Right lobe of liver (tissue), 6 donors: ENCODE measurements around the gene MPPED1. TPM values are rescaled to one million over a fixed set of nuclear protein-coding genes. Genes with fewer than 3 reads are reported as not detected.

Experiments used
- ATAC-seq, 4 donors: fragments of 200-7000 bp; cut with Tn5 transposase; one replicate each; pipeline ENCODE4 v1.9.1; 2020; ENCODE audit warnings: mild to moderate bottlenecking in 4 of 4, moderate library complexity in 4 of 4
- DNase-seq, 3 donors: peaks; one replicate each; pipeline ENCODE4 v3.0.0-alpha.2; 2020
- H3K27ac ChIP-seq, 3 donors: fragments of 200-600 bp; one replicate each; pipeline ENCODE4 v1.8.0; 2022
- H3K27me3 ChIP-seq, 2 donors: fragments of 200-600 bp; one replicate each; pipeline ENCODE4 v1.8.0; 2022
- H3K36me3 ChIP-seq, 4 donors: fragments of 200-600 bp; sonication (generic) in 1 of 4; one replicate each; pipeline versions ENCODE4 v1.5.1 to v1.8.0; 2017 to 2022; ENCODE audit warnings: control low read depth in 1 of 4
- H3K4me1 ChIP-seq, 4 donors: fragments of 200-600 bp; sonication (generic) in 1 of 4; one replicate each; pipeline versions ENCODE4 v1.5.1 to v1.8.0; 2017 to 2022; ENCODE audit warnings: control low read depth in 1 of 4
- H3K4me3 ChIP-seq, 3 donors: fragments of 200-600 bp; one replicate each; pipeline ENCODE4 v1.8.0; 2022
- H3K9me3 ChIP-seq, 4 donors: fragments of 200-600 bp; sonication (generic) in 1 of 4; one replicate each; pipeline versions ENCODE4 v1.5.1 to v1.8.0; 2017 to 2022; ENCODE audit warnings: control low read depth in 1 of 4
- POLR2A ChIP-seq: fragments of 450-650 bp; IDR thresholded peaks from one replicate; pipeline ENCODE4 v1.6.1; 2017; ENCODE audit warnings: antibody characterized with exemption, mild to moderate bottlenecking
- WGBS: methylation state at CpG from one replicate; pipeline ENCODE4 v1.1.6; 2018; ENCODE audit warnings: low coverage, low lambda C conversion rate; ENCODE audit not compliant: insufficient coverage; ENCODE audit errors: missing lambda C conversion rate; 5-methylcytosine and 5-hydroxymethylcytosine counted together
- intact Hi-C, 2 donors: fragments of 100-400 bp; cut with DNase I; formaldehyde crosslinking; loops; one replicate each; pipeline versions ENCODE4 v1.11.2 to v1.14.1; 2022
- total RNA-seq, 6 experiments: library from RNA; depleted of rRNA in 2 of 6; stranded (reverse); fragments of >200 nt in 2 of 6; fragmentation: NEBNext Ultra II Directional in 3 of 6; extraction: Animal tissue kit (Norgen Biotek cat#: 25700) in 3 of 6; gene quantifications; one replicate each; pipeline versions ENCODE4 v1.1.0 to v1.2.4, GENCODE V29; 2016 to 2023
- TF ChIP-seq, protein P1 (sequence below), 4 donors: fragments of 200-600 bp in 3 of 4; fragments of 450-650 bp in 1 of 4; IDR thresholded peaks; one replicate each; pipeline versions ENCODE4 v1.5.1 to v1.8.0; 2016 to 2022; ENCODE audit warnings: antibody characterized with exemption in 4 of 4, mild to moderate bottlenecking in 2 of 4
- donor health status: DM: no; HTN: yes; CAD: no.
- donor health status: DM: no; HTN: no; CAD: no.
- donor health status: DM: no; HTN: no; CAD: no.
- donor health status: DM: no; HTN: yes; CAD: no.
- donor health status: DM: no; HTN: yes; CAD: no.

MPPED1 gene
- total RNA-seq, 6 experiments from 2014 or later, result 2.4 to 13.8 (median 11.3) TPM

GRCh38 chr22:43535336-43535735, 123.5 kb downstream of the MPPED1 start:
- intact Hi-C loops, result no loop called here
- Histone ChIP-seq H3K36me3 (no peaks in the 10 kb centered on the region), H3K9me3 (no peaks in the 10 kb centered on the region), H3K4me3 (no peak overlapping the region), H3K4me1 (no peaks in the 10 kb centered on the region), H3K27ac (no peak overlapping the region), H3K27me3 (no peaks in the 10 kb centered on the region)
- TF ChIP-seq, protein P1, sequence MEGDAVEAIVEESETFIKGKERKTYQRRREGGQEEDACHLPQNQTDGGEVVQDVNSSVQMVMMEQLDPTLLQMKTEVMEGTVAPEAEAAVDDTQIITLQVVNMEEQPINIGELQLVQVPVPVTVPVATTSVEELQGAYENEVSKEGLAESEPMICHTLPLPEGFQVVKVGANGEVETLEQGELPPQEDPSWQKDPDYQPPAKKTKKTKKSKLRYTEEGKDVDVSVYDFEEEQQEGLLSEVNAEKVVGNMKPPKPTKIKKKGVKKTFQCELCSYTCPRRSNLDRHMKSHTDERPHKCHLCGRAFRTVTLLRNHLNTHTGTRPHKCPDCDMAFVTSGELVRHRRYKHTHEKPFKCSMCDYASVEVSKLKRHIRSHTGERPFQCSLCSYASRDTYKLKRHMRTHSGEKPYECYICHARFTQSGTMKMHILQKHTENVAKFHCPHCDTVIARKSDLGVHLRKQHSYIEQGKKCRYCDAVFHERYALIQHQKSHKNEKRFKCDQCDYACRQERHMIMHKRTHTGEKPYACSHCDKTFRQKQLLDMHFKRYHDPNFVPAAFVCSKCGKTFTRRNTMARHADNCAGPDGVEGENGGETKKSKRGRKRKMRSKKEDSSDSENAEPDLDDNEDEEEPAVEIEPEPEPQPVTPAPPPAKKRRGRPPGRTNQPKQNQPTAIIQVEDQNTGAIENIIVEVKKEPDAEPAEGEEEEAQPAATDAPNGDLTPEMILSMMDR (IDR thresholded peaks at IDR 0.05), result no peak
- TF ChIP-seq POLR2A, result no peak
- 85% methylated on average over 2 of the region's 7 CpGs for WGBS
- ATAC-seq (no peak), DNase-seq (peak in 2 of 3 donors; percentile 20 to 25)

GRCh38 chr22:43535741-43536140, 123.9 kb downstream of the MPPED1 start:
- no peak for DNase-seq
- Histone ChIP-seq H3K27me3 (no peaks in the 10 kb centered on the region), H3K4me1 (no peaks in the 10 kb centered on the region), H3K36me3 (no peaks in the 10 kb centered on the region), H3K9me3 (no peaks in the 10 kb centered on the region), H3K4me3 (no peak overlapping the region), H3K27ac (no peak overlapping the region)
- WGBS, result 50% methylated on average over 3 of the region's 5 CpGs
- intact Hi-C loops, result no loop called here
- ATAC-seq, result no peak
- TF ChIP-seq, protein P1 (IDR thresholded peaks at IDR 0.05), result no peak
- TF ChIP-seq POLR2A, result no peak

DNA sequence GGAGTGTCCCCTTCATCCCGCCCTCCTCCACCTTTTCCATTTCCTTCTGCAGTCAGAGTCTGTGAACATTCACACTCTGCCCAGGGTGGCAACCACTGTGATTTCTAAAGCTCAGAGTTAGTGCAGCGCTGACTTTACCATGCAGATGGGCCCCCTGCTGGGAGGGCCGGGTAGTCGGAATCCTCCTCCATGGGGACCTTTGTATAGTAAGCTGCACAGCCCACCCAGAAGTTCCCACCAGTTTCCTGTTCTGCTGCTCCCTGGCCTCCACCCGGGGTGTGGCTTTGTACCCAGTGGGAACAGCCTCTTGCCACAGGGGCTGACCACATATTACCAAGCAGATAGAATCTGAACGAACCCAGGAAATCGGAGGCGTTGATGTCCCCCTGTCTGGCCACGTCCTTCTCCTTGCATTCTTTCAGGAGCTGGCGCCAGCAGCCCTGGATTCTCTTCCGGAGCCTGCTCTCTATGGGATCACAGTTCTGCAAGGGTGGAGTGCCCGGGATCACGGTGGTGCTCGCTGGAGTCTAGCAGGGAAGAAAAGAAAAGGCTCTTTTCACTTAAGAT, 125.3 kb downstream of the MPPED1 start:
- Histone ChIP-seq H3K27ac (no peak overlapping the region), H3K36me3 (no peaks in the 10 kb centered on the region), H3K9me3 (no peaks in the 10 kb centered on the region), H3K27me3 (no peaks in the 10 kb centered on the region), H3K4me3 (no peak overlapping the region), H3K4me1 (no peaks in the 10 kb centered on the region)
- 87% methylated on average over 4 of the region's 14 CpGs for WGBS
- DNase-seq (peak in 1 of 3 donors; percentile 36), ATAC-seq (peak in 1 of 4 donors; percentile 25)
- no peak for TF ChIP-seq POLR2A
- TF ChIP-seq, protein P1 (IDR thresholded peaks at IDR 0.05), result no peak
- intact Hi-C loops, result no loop called here

DNA sequence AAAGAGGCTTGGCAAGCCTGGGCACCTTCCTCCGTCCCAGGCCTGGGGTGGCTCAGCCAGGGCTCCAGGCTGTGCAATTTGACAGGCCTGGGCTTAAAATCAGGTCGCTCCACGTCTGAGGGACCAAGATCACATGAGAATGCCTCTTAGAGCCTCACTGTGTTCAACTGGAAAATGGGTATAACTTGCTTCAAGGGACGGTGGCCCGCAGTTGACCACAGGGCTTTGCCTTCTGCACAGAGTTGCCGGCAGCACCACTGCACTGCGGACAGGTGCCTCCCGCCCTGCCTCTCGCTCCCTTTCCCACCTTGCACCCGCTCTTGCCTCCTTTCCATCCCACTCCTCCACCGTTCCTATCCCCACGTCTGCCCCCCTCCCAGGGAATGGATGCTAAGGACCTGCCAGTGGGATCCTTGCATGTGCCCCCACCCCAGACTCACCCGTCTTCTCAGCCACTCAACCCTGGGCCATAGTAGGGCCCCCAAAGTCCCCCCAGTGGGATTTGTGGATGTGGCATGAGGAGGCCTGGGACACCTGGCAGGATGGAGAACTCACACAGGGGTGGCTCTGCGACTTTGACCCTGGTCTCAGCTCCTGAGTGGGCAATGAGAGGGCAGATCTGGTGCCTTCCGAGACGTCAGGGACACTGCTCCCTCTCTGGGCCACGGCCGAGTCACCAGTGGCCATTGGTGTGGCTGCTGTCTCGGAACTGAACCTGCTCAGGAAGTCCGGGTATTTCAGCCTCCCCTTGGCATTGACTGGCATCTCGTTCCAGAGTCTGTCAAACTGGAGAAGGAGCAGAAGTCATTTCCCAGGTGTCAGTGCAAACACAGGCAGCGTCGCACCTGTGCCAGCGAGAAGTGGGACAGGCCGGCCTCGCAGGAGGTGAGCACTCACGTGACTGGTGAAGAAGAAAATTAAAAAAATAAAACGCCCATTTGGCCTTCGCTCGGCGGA, 128.0 kb downstream of the MPPED1 start:
- TF ChIP-seq, protein P1 (IDR thresholded peaks at IDR 0.05), result no peak
- TF ChIP-seq POLR2A, result no peak
- intact Hi-C loops, result no loop called here
- H3K4me1 ChIP-seq, result no peaks in the 10 kb centered on the region
- H3K27ac ChIP-seq, result no peak overlapping the region
- H3K9me3 ChIP-seq, result no peaks in the 10 kb centered on the region
- 80% methylated on average over 13 of the region's 31 CpGs for WGBS
- H3K27me3 ChIP-seq, result no peaks in the 10 kb centered on the region
- H3K4me3 ChIP-seq, result no peak overlapping the region
- DNase-seq (peak in 1 of 3 donors; percentile 29), ATAC-seq (no peak)
- no peaks in the 10 kb centered on the region for H3K36me3 ChIP-seq
